HepG2 (cell line): ENCODE measurements around the gene MND1. TPM values are rescaled to one million over a fixed set of nuclear protein-coding genes. Genes with fewer than 3 reads are reported as not detected.

Source experiments
- IRF1 ChIP-seq: sonication (generic); formaldehyde crosslinking; IDR thresholded peaks from 2 replicates; pipeline ENCODE4 v1.4.0; 2020; ENCODE audit warnings: low read depth, mild to moderate bottlenecking, missing genetic modification reagents
- ZHX2 ChIP-seq, 2 experiments: sonication (generic) in 1 of 2; formaldehyde crosslinking in 1 of 2; IDR thresholded peaks; 2 replicates each; pipeline versions ENCODE4 v1.6.1 to v1.9.0; 2014 to 2022; ENCODE audit warnings: antibody characterized with exemption in 1 of 2, borderline replicate concordance in 1 of 2, inconsistent platforms in 1 of 2, low read depth in 1 of 2, missing genetic modification reagents in 1 of 2
- ZNF136 ChIP-seq: sonication (generic); formaldehyde crosslinking; IDR thresholded peaks from 2 replicates; pipeline ENCODE4 v1.8.1; 2022; ENCODE audit warnings: low read depth, mild to moderate bottlenecking, moderate library complexity, missing genetic modification reagents
- ZNF280D ChIP-seq: sonication (generic); formaldehyde crosslinking; IDR thresholded peaks from 2 replicates; pipeline ENCODE4 v1.5.1; 2020; ENCODE audit warnings: mild to moderate bottlenecking, missing genetic modification reagents
- ZNF749 ChIP-seq: sonication (generic); formaldehyde crosslinking; IDR thresholded peaks from 2 replicates; pipeline ENCODE4 v1.8.0; 2022; ENCODE audit warnings: mild to moderate bottlenecking, missing genetic modification reagents, moderate library complexity, borderline replicate concordance
- polyA plus RNA-seq, 8 experiments: library from polyadenylated mRNA; depleted of rRNA in 3 of 8; stranded (reverse) in 7 of 8; unstranded in 1 of 8; fragments of >200 nt; fragmentation: Illumina TruSeq in 4 of 8; extraction: Trizol in 4 of 8; gene quantifications; 2 replicates each; pipeline versions ENCODE4 v1.2.1 to v1.2.3, GENCODE V29; 2011 to 2016; ENCODE audit warnings: low read depth in 4 of 8, missing spikeins in 1 of 8, mixed read lengths in 1 of 8; ENCODE audit not compliant: insufficient read depth in 1 of 8
- total RNA-seq, 5 experiments: library from RNA; depleted of rRNA; stranded (reverse); fragments of >200 nt; fragmentation: Illumina TruSeq; extraction: Trizol; gene quantifications; 2 replicates each; pipeline ENCODE4 v1.2.3, GENCODE V29; 2016; ENCODE audit warnings: low read depth in 1 of 5

MND1 gene
- total and polyA plus RNA-seq, 2 of the 13 experiments (the other 11 are each of a cell fraction or from before 2014, with no cell fraction given): 4.8 to 30.7 TPM

- TF ChIP-seq ZHX2 (IDR thresholded peaks at IDR 0.05; ENCODE audit: low read depth) (no peak), ZHX2 (CRISPR knock-in tag; IDR thresholded peaks at IDR 0.05; ENCODE audit: borderline replicate concordance) (no peak), IRF1 (CRISPR knock-in tag) (no peak), ZNF749 (CRISPR knock-in tag) (no peak), ZNF280D (no peak), ZNF136 (no peak)
Observed at GRCh38 chr4:153366486-153366885, 22.0 kb downstream of the MND1 start (continued).
